H1 (cell line): Measurements from ENCODE around the gene OR8B3. TPM values are rescaled to one million over a fixed set of nuclear protein-coding genes. Genes with fewer than 3 reads are reported as not detected.

Experiments used
- CTCF ChIA-PET: fragments of 300-600 bp; sonication (Branson Sonifier 250); formaldehyde crosslinking; loops from one replicate; lab custom pipeline; 2021; ENCODE audit not compliant: partially characterized antibody; lab: Charles Lee
- POLR2A ChIA-PET: fragments of 300-600 bp; sonication (Branson Sonifier 250); formaldehyde crosslinking; loops from one replicate; lab custom pipeline; 2021; ENCODE audit warnings: inconsistent platforms; ENCODE audit not compliant: partially characterized antibody; lab: Charles Lee
- DNase-seq, 2 experiments: peaks; one replicate each; pipeline versions ENCODE4 v3.0.0 to v3.0.0-alpha.2; 2010 to 2022; ENCODE audit warnings: low spot score in 2 of 2, low read depth in 1 of 2, mixed read lengths in 1 of 2
- FAIRE-seq: peaks from 2 replicates; lab custom pipeline; 2011; peaks lifted over from hg19 to GRCh38; lab: Jason Lieb, UNC
- H2AFZ ChIP-seq: 2 replicates; pipeline ENCODE4 v1.8.1; 2012; ENCODE audit warnings: low read length, inconsistent platforms
- H2AK5ac ChIP-seq: 2 replicates; pipeline ENCODE4 v1.6.1; 2013; ENCODE audit warnings: low read depth, low read length
- H2BK120ac ChIP-seq: replicated peaks from 2 replicates; pipeline ENCODE3; 2013; ENCODE audit warnings: low read depth, low read length, inconsistent platforms
- H2BK12ac ChIP-seq: 2 replicates; pipeline ENCODE4 v1.6.1; 2013; ENCODE audit warnings: low read depth, low read length
- H2BK15ac ChIP-seq: 2 replicates; pipeline ENCODE4 v1.6.1; 2013; ENCODE audit warnings: low read length
- H2BK20ac ChIP-seq: 2 replicates; pipeline ENCODE4 v1.6.1; 2013; ENCODE audit warnings: low read length
- H2BK5ac ChIP-seq: 2 replicates; pipeline ENCODE4 v1.6.1; 2013; ENCODE audit warnings: low read depth, low read length
- H3K14ac ChIP-seq: 2 replicates; pipeline ENCODE4 v1.6.1; 2013; ENCODE audit warnings: inconsistent platforms; ENCODE audit not compliant: insufficient read length
- H3K18ac ChIP-seq: 2 replicates; pipeline ENCODE4 v1.6.1; 2013; ENCODE audit warnings: low read length; ENCODE audit errors: extremely low read depth
- H3K23ac ChIP-seq: 2 replicates; pipeline ENCODE4 v1.6.1; 2013; ENCODE audit warnings: inconsistent platforms; ENCODE audit not compliant: insufficient read length
- H3K23me2 ChIP-seq: 2 replicates; pipeline ENCODE4 v1.6.1; 2013; ENCODE audit warnings: low read depth, low read length
- H3K27ac ChIP-seq: 2 replicates; pipeline ENCODE4 v1.6.1; 2011; ENCODE audit warnings: low read depth, low read length, inconsistent platforms
- H3K27me3 ChIP-seq, 4 experiments: replicated peaks in 1 of 4; 1 replicate in 1 of 4; 2 replicates in 3 of 4; pipeline versions ENCODE4 v1.6.1 to v1.8.1; 2011 to 2013; ENCODE audit warnings: low read length in 3 of 4, mild to moderate bottlenecking in 3 of 4, inconsistent platforms in 2 of 4, mixed read lengths in 2 of 4, moderate library complexity in 1 of 4; ENCODE audit not compliant: control insufficient read depth in 3 of 4, insufficient read depth in 3 of 4; ENCODE audit errors: extremely low read depth in 1 of 4
- H3K36me3 ChIP-seq, 4 experiments: 2 replicates each; pipeline versions ENCODE4 v1.6.1 to v1.8.1; 2011 to 2013; ENCODE audit warnings: mild to moderate bottlenecking in 4 of 4, low read length in 3 of 4, moderate library complexity in 2 of 4, control low read depth in 1 of 4, inconsistent platforms in 1 of 4; ENCODE audit not compliant: insufficient read depth in 4 of 4, control insufficient read depth in 2 of 4
- H3K4ac ChIP-seq: replicated peaks from 2 replicates; pipeline ENCODE3; 2013; ENCODE audit warnings: low read length, low read depth, mixed read lengths, inconsistent platforms; ENCODE audit not compliant: insufficient read length
- H3K4me1 ChIP-seq, 4 experiments: replicated peaks in 1 of 4; 1 replicate in 1 of 4; 2 replicates in 3 of 4; pipeline versions ENCODE4 v1.6.1 to v1.8.1; 2011 to 2013; ENCODE audit warnings: low read length in 3 of 4, inconsistent platforms in 2 of 4, mixed read lengths in 1 of 4; ENCODE audit not compliant: insufficient read depth in 4 of 4, control insufficient read depth in 3 of 4
- H3K4me2 ChIP-seq, 2 experiments: 2 replicates each; pipeline versions ENCODE4 v1.6.1 to v1.8.1; 2011 to 2013; ENCODE audit warnings: low read depth in 2 of 2, low read length in 2 of 2, control low read depth in 1 of 2, inconsistent platforms in 1 of 2, mild to moderate bottlenecking in 1 of 2; ENCODE audit not compliant: insufficient read depth in 1 of 2
- H3K4me3 ChIP-seq, 4 experiments: fragments of 200-600, 300-600 bp in 1 of 4; sonication (generic), shearing (Covaris generic), sonication (Bioruptor Twin) in 1 of 4; 2 replicates each; pipeline versions ENCODE4 v1.5.1 to v1.8.1; 2011 to 2016; ENCODE audit warnings: low read length in 4 of 4, low read depth in 3 of 4, control low read depth in 2 of 4, inconsistent platforms in 2 of 4, mild to moderate bottlenecking in 2 of 4, mixed read lengths in 1 of 4, moderate library complexity in 1 of 4; ENCODE audit not compliant: insufficient read depth in 2 of 4; ENCODE audit errors: extremely low read depth in 1 of 4
- H3K56ac ChIP-seq: replicated peaks from 2 replicates; pipeline ENCODE3; 2013; ENCODE audit warnings: low read depth, mild to moderate bottlenecking, mixed read lengths, low read length, inconsistent platforms; ENCODE audit not compliant: insufficient read length
- H3K79me1 ChIP-seq: 2 replicates; pipeline ENCODE4 v1.6.1; 2013; ENCODE audit warnings: low read depth, low read length, control low read depth
- H3K79me2 ChIP-seq, 2 experiments: 2 replicates each; pipeline versions ENCODE4 v1.6.1 to v1.8.1; 2012 to 2013; ENCODE audit warnings: low read length in 2 of 2, mild to moderate bottlenecking in 2 of 2, inconsistent platforms in 1 of 2; ENCODE audit not compliant: insufficient read depth in 2 of 2, control insufficient read depth in 1 of 2
- H3K9ac ChIP-seq, 4 experiments: replicated peaks in 1 of 4; 1 replicate in 1 of 4; 2 replicates in 3 of 4; pipeline versions ENCODE4 v1.6.1 to v1.8.1; 2011 to 2013; ENCODE audit warnings: low read depth in 3 of 4, low read length in 3 of 4, control low read depth in 2 of 4, mild to moderate bottlenecking in 2 of 4, moderate library complexity in 2 of 4, inconsistent platforms in 1 of 4; ENCODE audit errors: extremely low read depth in 1 of 4
- H3K9me3 ChIP-seq, 2 experiments: 2 replicates each; pipeline versions ENCODE4 v1.6.1 to v1.8.1; 2012 to 2013; ENCODE audit warnings: mild to moderate bottlenecking in 2 of 2, moderate library complexity in 2 of 2, control low read depth in 1 of 2, inconsistent platforms in 1 of 2, low read depth in 1 of 2, low read length in 1 of 2, mixed read lengths in 1 of 2; ENCODE audit not compliant: insufficient read depth in 2 of 2
- H4K20me1 ChIP-seq, 2 experiments: replicated peaks in 1 of 2; 2 replicates each; pipeline versions ENCODE3 to v1.8.1; 2011 to 2013; ENCODE audit warnings: inconsistent platforms in 2 of 2, low read length in 2 of 2, mild to moderate bottlenecking in 1 of 2; ENCODE audit not compliant: insufficient read depth in 2 of 2, control insufficient read depth in 1 of 2
- H4K5ac ChIP-seq: 2 replicates; pipeline ENCODE4 v1.6.1; 2013; ENCODE audit warnings: low read length, low read depth, mixed read lengths, inconsistent platforms; ENCODE audit not compliant: insufficient read length
- H4K8ac ChIP-seq: 2 replicates; pipeline ENCODE4 v1.8.0; 2013; ENCODE audit warnings: mild to moderate bottlenecking, moderate library complexity, low read length, inconsistent platforms; ENCODE audit not compliant: insufficient read depth; ENCODE audit errors: extremely low read depth
- H4K91ac ChIP-seq: replicated peaks from 2 replicates; pipeline ENCODE3; 2013; ENCODE audit warnings: low read length, mixed read lengths, inconsistent platforms; ENCODE audit not compliant: insufficient read length
- HDAC6 ChIP-seq: IDR thresholded peaks from one replicate; pipeline ENCODE4 v1.7.1; 2012; ENCODE audit warnings: low read depth, mild to moderate bottlenecking, inconsistent platforms, low read length, moderate library complexity
- JUN ChIP-seq: IDR thresholded peaks from 2 replicates; pipeline ENCODE4 v1.6.1; 2011; ENCODE audit warnings: low read depth, mild to moderate bottlenecking, improper control_type of control experiment, low read length
- SP2 ChIP-seq: IDR thresholded peaks from 2 replicates; pipeline ENCODE4 v1.6.1; 2012; ENCODE audit warnings: mild to moderate bottlenecking, low read length, inconsistent platforms
- WGBS, 2 experiments: shearing (Covaris generic) in 1 of 2; methylation state at CpG; one replicate each; pipeline versions ENCODE4 v1.1.6 to v1.1.7; 2013 to 2015; ENCODE audit warnings: low lambda C conversion rate in 2 of 2, mixed read lengths in 2 of 2, inconsistent platforms in 1 of 2, low coverage in 1 of 2, missing lambda C conversion rate in 1 of 2; ENCODE audit not compliant: insufficient replicate concordance in 2 of 2, insufficient coverage in 1 of 2, insufficient read length in 1 of 2; ENCODE audit errors: extremely low coverage in 1 of 2, missing lambda C conversion rate in 1 of 2; 5-methylcytosine and 5-hydroxymethylcytosine counted together
- polyA plus RNA-seq, 7 experiments: library from polyadenylated mRNA; depleted of rRNA in 3 of 7; stranded (reverse) in 5 of 7; unstranded in 2 of 7; fragments of >200 nt in 5 of 7; fragments of 200-250 nt in 2 of 7; gene quantifications; 1 replicate in 5 of 7; 2 replicates in 1 of 7; 4 replicates in 1 of 7; pipeline versions ENCODE4 v1.2.1 to v1.2.3, GENCODE V29; 2011 to 2013; ENCODE audit warnings: missing spikeins in 2 of 7, mixed read lengths in 2 of 7
- total RNA-seq: library from RNA; stranded (reverse); fragmentation: NEBNext Ultra II Directional; extraction: Animal tissue kit (Norgen Biotek cat#: 25700); gene quantifications from 2 replicates; pipeline ENCODE4 v1.2.1, GENCODE V29; 2021
- TF ChIP-seq, protein P1 (sequence below): IDR thresholded peaks from 2 replicates; pipeline ENCODE4 v1.6.1; 2012; ENCODE audit warnings: low read length, inconsistent platforms

Gene OR8B3
- total and polyA plus RNA-seq, 2 of the 8 experiments (the other 6 are each of a cell fraction or from before 2014, with no cell fraction given) = not detected

DNA sequence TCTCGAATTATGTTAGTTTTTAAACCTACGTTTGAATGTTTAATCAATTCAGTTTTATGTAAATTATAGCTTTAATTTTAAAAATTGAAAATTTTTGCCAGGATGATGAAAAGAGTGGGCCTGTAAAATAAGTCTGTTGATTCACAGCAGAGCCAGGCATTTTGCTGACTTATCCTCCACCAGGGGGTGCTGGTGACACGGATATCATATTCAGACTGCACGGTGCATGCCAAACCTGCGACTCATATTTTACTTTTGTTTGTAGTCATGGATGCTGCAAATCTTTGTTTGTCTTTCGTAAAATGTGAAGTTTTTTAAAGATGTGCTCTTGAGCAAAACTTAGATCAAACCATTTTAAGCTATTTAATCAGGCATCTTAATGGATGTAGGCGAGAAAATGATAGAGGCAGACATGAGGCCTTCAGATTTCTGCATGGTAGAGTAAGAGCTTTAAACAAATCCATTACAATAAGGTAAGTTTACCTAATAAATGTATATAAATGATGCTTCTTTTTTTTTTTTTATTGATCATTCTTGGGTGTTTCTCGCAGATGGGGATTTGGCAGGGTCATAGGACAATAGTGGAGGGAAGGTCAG is 3.6 kb upstream of the OR8B3 start:
- no peak overlapping the region for H3K14ac ChIP-seq
- no peak overlapping the region for H4K5ac ChIP-seq
- no peak overlapping the region for H4K8ac ChIP-seq
- peak; percentile 31 to 64 for DNase-seq
- H3K4me2 ChIP-seq = no peak overlapping the region
- no peak overlapping the region for H2BK120ac ChIP-seq
- no peaks in the 10 kb centered on the region for H4K20me1 ChIP-seq
- FAIRE-seq = peak; percentile 81
- no peak overlapping the region for H3K4me3 ChIP-seq
- H3K9me3 ChIP-seq = no peaks in the 10 kb centered on the region
- H3K27me3 ChIP-seq = no peaks in the 10 kb centered on the region
- H3K23ac ChIP-seq = no peak overlapping the region
- H2BK20ac ChIP-seq = no peak overlapping the region
- no peak overlapping the region for H2BK12ac ChIP-seq
- no peaks in the 10 kb centered on the region for H3K79me2 ChIP-seq
- no peaks in the 10 kb centered on the region for H3K4me1 ChIP-seq
- no peak overlapping the region for H3K27ac ChIP-seq
- no peaks in the 10 kb centered on the region for H3K36me3 ChIP-seq
- H2AFZ ChIP-seq = no peak overlapping the region
- H3K18ac ChIP-seq = no peak overlapping the region
- 63% methylated on average over 8 of the region's 8 CpGs; no CpG with 5 or more reads in 1 of the 2 experiments for WGBS, 2 experiments
- H2BK5ac ChIP-seq = no peak overlapping the region
- ChIA-PET POLR2A (no interaction called here), CTCF (interaction anchor here (0.7 to 2.9 kb wide), 44 partner anchors 10 to 464 kb away, joined by 3 to 22 read pairs (median 4); partner anchors contain the start of genes OR8B12 and TBRG1)
- no peak overlapping the region for H2BK15ac ChIP-seq
- H3K9ac ChIP-seq = no peak overlapping the region
- no peak overlapping the region for H4K91ac ChIP-seq
- H3K56ac ChIP-seq = no peak overlapping the region
- no peaks in the 10 kb centered on the region for H3K79me1 ChIP-seq
- H2AK5ac ChIP-seq = no peak overlapping the region
- H3K4ac ChIP-seq = no peak overlapping the region
- no peaks in the 10 kb centered on the region for H3K23me2 ChIP-seq
- TF ChIP-seq, protein P1, sequence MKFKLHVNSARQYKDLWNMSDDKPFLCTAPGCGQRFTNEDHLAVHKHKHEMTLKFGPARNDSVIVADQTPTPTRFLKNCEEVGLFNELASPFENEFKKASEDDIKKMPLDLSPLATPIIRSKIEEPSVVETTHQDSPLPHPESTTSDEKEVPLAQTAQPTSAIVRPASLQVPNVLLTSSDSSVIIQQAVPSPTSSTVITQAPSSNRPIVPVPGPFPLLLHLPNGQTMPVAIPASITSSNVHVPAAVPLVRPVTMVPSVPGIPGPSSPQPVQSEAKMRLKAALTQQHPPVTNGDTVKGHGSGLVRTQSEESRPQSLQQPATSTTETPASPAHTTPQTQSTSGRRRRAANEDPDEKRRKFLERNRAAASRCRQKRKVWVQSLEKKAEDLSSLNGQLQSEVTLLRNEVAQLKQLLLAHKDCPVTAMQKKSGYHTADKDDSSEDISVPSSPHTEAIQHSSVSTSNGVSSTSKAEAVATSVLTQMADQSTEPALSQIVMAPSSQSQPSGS = no peak
- TF ChIP-seq SP2 (no peak), JUN (peak; percentile 84), HDAC6 (no peak)
